K562 (cell line): Measurements from ENCODE around the gene RYR1. TPM values are rescaled to one million over a fixed set of nuclear protein-coding genes. Genes with fewer than 3 reads are reported as not detected.

Experiments
- ATF1 ChIP-seq, 2 experiments: fragments of 450-650 bp in 1 of 2; IDR thresholded peaks; 2 replicates each; pipeline ENCODE4 v1.6.1; 2016; ENCODE audit warnings: missing compliant biosample characterization in 1 of 2, missing genetic modification characterization in 1 of 2
- BRF1 ChIP-seq: IDR thresholded peaks from 3 replicates; pipeline ENCODE4 v1.6.1; 2011; ENCODE audit warnings: borderline replicate concordance, mild to moderate bottlenecking; ENCODE audit not compliant: insufficient read length; ENCODE audit errors: extremely low read depth
- HEY1 ChIP-seq: fragments of 250-450 bp; sonication (Bioruptor Pico); IDR thresholded peaks from 2 replicates; pipeline ENCODE4 v1.5.0; 2020; ENCODE audit warnings: mild to moderate bottlenecking, moderate library complexity, borderline replicate concordance
- HMBOX1 ChIP-seq: sonication (generic); IDR thresholded peaks from 2 replicates; pipeline ENCODE4 v1.6.1; 2016
- KDM1A ChIP-seq, 2 experiments: fragments of 450-650 bp; IDR thresholded peaks; 2 replicates each; pipeline ENCODE4 v1.6.1; 2016; ENCODE audit warnings: mild to moderate bottlenecking in 2 of 2
- LARP7 ChIP-seq: fragments of 450-650 bp; IDR thresholded peaks from 2 replicates; pipeline ENCODE4 v1.6.1; 2016
- MTA3 ChIP-seq: fragments of 450-650 bp; formaldehyde crosslinking; IDR thresholded peaks from 2 replicates; pipeline ENCODE4 v1.6.1; 2017; ENCODE audit warnings: mild to moderate bottlenecking, borderline replicate concordance
- PHF21A ChIP-seq: fragments of 450-650 bp; IDR thresholded peaks from 2 replicates; pipeline ENCODE4 v1.6.1; 2017; ENCODE audit warnings: low read depth, borderline replicate concordance
- PURB ChIP-seq: sonication (generic); formaldehyde crosslinking; IDR thresholded peaks from 2 replicates; pipeline ENCODE4 v1.9.0; 2021; ENCODE audit warnings: low read depth, mild to moderate bottlenecking, missing genetic modification reagents
- SFPQ ChIP-seq: fragments of 200-400 bp; formaldehyde crosslinking; IDR thresholded peaks from 2 replicates; pipeline ENCODE4 v1.6.1; 2017; ENCODE audit warnings: mild to moderate bottlenecking, low read depth, low read length, moderate library complexity
- SIX5 ChIP-seq, 2 experiments: IDR thresholded peaks; 2 replicates each; pipeline ENCODE4 v1.6.1; 2011; ENCODE audit warnings: low read length in 2 of 2, borderline replicate concordance in 1 of 2, low read depth in 1 of 2, mild to moderate bottlenecking in 1 of 2, moderate library complexity in 1 of 2; ENCODE audit not compliant: insufficient read depth in 1 of 2
- TCF7 ChIP-seq: sonication (generic); IDR thresholded peaks from 2 replicates; pipeline ENCODE4 v1.6.1; 2016; ENCODE audit warnings: antibody characterized with exemption, borderline replicate concordance
- ZFP30 ChIP-seq: fragments of 250-450 bp; sonication (Bioruptor Pico); IDR thresholded peaks from 2 replicates; pipeline ENCODE4 v1.8.0; 2022; ENCODE audit warnings: moderate library complexity, mild to moderate bottlenecking, inconsistent platforms, borderline replicate concordance
- ZNF146 ChIP-seq: IDR thresholded peaks from one replicate; pipeline ENCODE4 v1.6.1; 2018; ENCODE audit warnings: missing compliant biosample characterization; ENCODE audit not compliant: unreplicated experiment
- ZNF592 ChIP-seq: fragments of 450-650 bp; IDR thresholded peaks from 2 replicates; pipeline ENCODE4 v1.6.1; 2017; ENCODE audit warnings: antibody characterized with exemption, mild to moderate bottlenecking
- ZZZ3 ChIP-seq: fragments of 450-650 bp; IDR thresholded peaks from 2 replicates; pipeline ENCODE4 v1.6.1; 2016; ENCODE audit warnings: antibody characterized with exemption, mild to moderate bottlenecking, moderate library complexity
- polyA plus RNA-seq, 8 experiments: library from polyadenylated mRNA; depleted of rRNA in 4 of 8; stranded (reverse) in 5 of 8; unstranded in 3 of 8; fragments of >200 nt; fragmentation: Nextera tagmentation in 2 of 8; fragmentation: Illumina TruSeq in 1 of 8; extraction: Ambion mirVana in 2 of 8; extraction: Trizol in 1 of 8; gene quantifications; 2 replicates each; pipeline versions ENCODE4 v1.2.1 to v1.2.3, GENCODE V29; 2011 to 2014; ENCODE audit warnings: inconsistent platforms in 1 of 8, missing spikeins in 1 of 8
- total RNA-seq, 7 experiments: library from RNA; depleted of rRNA in 6 of 7; stranded (reverse); fragments of >200 nt in 6 of 7; fragmentation: Illumina TruSeq in 2 of 7; extraction: Trizol in 2 of 7; gene quantifications; 2 replicates each; pipeline versions ENCODE4 v1.2.1 to v1.2.3, GENCODE V29; 2011 to 2021; ENCODE audit warnings: low replicate concordance in 1 of 7
- TF ChIP-seq, protein P1 (sequence below): IDR thresholded peaks from 2 replicates; pipeline ENCODE4 v1.6.1; 2012; ENCODE audit warnings: low read depth, low read length, improper control_type of control experiment, borderline replicate concordance

RYR1 gene
- total and polyA plus RNA-seq, 9 of the 15 experiments (the other 6 are each of a cell fraction or from before 2014, with no cell fraction given) = 0.11 to 7.4 (median 3.7) TPM

- TF ChIP-seq SFPQ (no peak), KDM1A (IDR thresholded peaks at IDR 0.05) (no peak), ZFP30 (no peak), ZNF592 (peak; percentile 99), HEY1 (CRISPR knock-in tag) (no peak), MTA3 (peak; percentile 80; the same call in 1 of the 2 replicates), LARP7 (no peak), PURB (CRISPR knock-in tag) (no peak), SIX5 (IDR thresholded peaks at IDR 0.05; ENCODE audit: borderline replicate concordance in 1 of 2, insufficient read depth in 1 of 2, low read depth in 1 of 2, low read length in 2 of 2) (no peak), TCF7 (no peak), ATF1 (CRISPR knock-in tag; IDR thresholded peaks at IDR 0.05) (no peak), ATF1 (tag; IDR thresholded peaks at IDR 0.05) (peak; percentile 74), ZNF146 (CRISPR knock-in tag) (no peak), HMBOX1 (no peak), ZZZ3 (no peak), PHF21A (no peak), BRF1 (no peak)
- TF ChIP-seq, protein P1, sequence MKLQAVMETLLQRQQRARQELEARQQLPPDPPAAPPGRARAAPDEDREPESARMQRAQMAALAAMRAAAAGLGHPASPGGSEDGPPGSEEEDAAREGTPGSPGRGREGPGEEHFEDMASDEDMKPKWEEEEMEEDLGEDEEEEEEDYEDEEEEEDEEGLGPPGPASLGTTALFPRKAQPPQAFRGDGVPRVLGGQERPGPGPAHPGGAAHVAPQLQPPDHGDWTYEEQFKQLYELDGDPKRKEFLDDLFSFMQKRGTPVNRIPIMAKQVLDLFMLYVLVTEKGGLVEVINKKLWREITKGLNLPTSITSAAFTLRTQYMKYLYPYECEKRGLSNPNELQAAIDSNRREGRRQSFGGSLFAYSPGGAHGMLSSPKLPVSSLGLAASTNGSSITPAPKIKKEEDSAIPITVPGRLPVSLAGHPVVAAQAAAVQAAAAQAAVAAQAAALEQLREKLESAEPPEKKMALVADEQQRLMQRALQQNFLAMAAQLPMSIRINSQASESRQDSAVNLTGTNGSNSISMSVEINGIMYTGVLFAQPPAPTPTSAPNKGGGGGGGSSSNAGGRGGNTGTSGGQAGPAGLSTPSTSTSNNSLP = no peak
Measured at GRCh38 chr19:38452430-38453366, 19.2 kb downstream of the RYR1 start (continued).
